NCI-H526 (cell line): ENCODE data around the gene MFAP4.
"Not testable (repeated sequence)": the region's sequence is repeated elsewhere in the genome, so short reads cannot be mapped to it uniquely, and the experiment has no call there.

ENCODE experiments used
- DNase-seq, 2 experiments: peaks; one replicate each; lab custom pipeline; 2025; lab: John Stamatoyannopoulos, UW

MFAP4 gene

GRCh38 chr17:19370493-19370960, 16.5 kb downstream of the MFAP4 start:
- DNase-seq: no peak

- DNase-seq: no peak
Observed at GRCh38 chr17:19369846-19370492, 17.0 kb downstream of the MFAP4 start.

DNA sequence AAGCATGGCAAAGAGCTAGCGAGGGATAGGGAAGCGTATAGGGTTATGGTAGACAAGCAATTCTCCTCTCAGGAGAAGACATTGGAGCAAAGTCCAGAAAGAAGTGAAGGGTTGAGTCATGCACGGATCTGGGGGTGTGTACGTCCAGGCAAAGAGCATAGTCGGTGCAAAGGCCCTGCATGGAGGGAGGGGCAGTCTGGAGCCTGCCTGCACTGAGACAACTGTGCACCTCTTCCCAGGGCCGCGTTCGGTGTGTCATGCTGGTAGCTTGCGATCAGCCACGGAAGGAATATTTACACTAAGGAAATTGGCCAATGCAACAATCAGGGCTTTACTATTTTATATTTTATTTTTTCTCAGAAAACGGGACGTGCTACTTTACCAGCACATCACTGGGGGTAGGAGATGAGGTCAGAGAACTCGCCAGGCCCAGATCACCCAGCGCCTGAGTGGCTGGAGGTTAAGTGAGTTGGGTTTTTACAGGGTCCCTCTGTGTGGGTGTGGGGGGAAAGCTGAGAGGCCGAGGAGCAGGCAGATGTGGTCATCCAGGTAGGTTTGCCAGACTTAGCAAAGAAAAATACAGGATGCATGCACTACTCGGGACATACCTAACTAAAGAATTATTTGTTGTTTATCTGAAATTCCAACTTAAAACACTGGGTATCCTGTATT, 17.7 kb downstream of the MFAP4 start:
- no peak for DNase-seq

DNA sequence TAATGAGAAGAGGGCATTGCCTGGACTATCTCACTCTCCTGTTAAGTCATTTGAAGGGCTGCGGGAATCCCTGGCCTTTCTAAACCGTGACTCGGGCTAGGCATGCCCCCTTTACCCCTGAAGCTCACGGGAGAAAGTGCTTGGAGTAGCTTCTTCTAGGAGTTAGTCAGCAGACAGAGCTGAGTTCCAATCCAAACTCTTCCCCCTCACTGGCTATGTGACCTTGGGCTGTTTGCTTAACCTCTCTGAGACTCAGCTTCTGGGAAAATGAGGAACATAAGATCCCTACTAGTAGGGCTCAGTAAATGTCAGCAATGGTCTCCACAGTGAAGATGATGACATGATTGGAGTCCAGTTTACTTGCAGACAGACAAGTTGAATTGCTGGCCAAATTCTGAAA, 18.8 kb downstream of the MFAP4 start:
- DNase-seq: no peak

DNA sequence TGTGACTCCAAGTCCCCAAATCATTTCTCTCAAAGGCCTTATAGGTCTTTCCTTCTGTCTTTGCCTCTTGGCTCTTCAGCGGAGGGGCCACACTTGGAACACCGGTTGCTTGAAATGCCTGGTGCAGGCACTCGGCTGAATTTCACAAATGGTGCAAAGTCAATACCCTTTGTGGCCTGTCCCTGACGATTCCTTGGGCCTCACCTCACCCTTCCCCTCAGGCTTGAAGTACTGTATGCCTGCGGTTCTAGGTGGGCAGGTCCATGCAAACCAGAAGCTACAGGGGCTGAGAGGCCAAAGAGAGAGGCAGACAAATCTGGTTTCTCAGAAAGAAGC, 20.4 kb downstream of the MFAP4 start:
- DNase-seq: no peak

GRCh38 chr17:19365833-19366636, 21.0 kb downstream of the MFAP4 start:
- no peak for DNase-seq

- no peak for DNase-seq
Observed at GRCh38 chr17:19365499-19365817, 21.5 kb downstream of the MFAP4 start.

GRCh38 chr17:19364699-19365498, 22.1 kb downstream of the MFAP4 start:
- no peak for DNase-seq

DNA sequence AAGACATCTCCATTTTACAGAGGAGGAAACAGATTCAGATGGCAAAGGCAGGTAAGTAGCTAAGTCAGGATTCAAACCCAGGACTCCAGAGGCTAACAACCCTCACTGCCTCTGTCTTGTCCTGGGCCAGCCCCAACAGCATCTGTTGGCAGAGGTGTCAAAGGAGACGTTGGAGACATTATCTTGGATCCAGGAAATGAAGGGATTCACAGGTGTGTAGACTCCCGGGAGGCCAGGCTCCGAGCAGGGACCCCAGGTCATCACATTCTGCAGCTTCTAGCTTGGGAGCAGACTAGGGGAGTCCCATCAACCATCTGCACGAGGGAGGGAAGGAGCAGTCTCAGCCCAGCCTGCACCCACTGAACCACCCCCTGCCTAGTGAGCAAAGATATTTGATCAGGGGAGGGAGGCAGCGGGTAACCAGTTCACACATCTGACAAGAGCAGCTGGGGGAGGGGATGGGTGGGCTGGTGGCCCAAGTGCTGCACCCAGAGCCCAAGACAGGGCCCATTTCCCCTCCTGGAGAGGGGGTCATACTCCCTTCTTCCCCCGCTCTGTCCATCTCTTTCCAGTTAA, 23.4 kb downstream of the MFAP4 start:
- no peak for DNase-seq

DNA sequence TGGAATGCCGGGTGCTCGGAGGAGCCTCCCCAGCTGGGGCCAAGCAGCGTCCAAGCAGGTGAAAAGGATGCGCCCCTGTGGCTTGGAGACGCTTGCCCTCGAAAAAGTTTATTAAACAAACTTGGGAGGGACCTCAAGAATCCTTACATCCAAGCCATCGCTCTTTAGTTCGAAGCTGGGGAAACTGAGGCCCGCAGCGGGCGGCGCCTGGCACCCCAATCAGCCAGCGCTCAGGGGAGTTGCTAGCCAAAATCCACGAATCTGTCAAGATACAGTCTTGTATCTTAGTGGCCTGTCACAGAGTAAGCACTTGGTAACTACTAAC, 23.9 kb downstream of the MFAP4 start:
- no peak for DNase-seq

GRCh38 chr17:19362277-19363113, 24.5 kb downstream of the MFAP4 start, which contains the start of gene B9D1:
Gene B9D1, minus strand, starts transcription at chr17:19362723. Its CDS starts 154 bp downstream, at chr17:19362569.
- DNase-seq: peak; percentile 73 to 95

DNA sequence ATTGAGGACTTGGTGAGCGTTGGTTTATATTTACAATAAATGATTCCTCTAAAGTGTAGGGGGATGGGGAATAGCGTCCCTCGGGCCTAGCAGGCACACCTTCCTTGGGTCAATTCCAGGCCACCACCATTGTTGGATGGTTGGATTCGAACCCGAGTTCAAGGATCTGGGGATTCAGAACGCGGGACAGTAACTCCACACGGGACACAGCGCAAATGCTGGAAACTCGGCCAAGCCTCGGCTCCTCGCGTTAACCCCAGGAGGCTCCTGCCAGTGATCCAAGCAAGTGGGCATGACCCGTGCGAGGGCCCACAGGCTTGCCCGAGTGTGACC, 25.1 kb downstream of the MFAP4 start:
- DNase-seq: no peak

GRCh38 chr17:19361326-19361725, 25.7 kb downstream of the MFAP4 start:
- DNase-seq: no peak

DNA sequence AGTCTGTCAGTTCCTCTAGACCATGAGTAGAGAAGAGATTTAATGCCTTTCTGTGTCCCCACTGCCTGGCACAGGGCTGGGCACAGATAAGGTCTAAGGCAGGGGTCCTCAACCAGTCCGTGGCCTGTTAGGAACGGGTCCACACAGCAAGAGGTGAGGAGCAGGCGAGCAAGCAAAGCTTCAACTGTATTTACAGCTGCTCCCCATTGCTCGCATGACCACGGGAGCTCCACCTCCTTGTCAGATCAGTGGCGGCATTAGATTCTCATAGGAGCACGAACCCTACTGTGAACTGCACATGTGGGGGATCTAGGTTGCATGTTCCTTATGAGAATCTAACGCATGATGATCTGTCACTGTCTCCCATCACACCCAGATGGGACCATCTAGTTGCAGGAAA, 26.2 kb downstream of the MFAP4 start:
- no peak for DNase-seq

GRCh38 chr17:19359856-19360255, 27.1 kb downstream of the MFAP4 start:
- DNase-seq: no peak

DNA sequence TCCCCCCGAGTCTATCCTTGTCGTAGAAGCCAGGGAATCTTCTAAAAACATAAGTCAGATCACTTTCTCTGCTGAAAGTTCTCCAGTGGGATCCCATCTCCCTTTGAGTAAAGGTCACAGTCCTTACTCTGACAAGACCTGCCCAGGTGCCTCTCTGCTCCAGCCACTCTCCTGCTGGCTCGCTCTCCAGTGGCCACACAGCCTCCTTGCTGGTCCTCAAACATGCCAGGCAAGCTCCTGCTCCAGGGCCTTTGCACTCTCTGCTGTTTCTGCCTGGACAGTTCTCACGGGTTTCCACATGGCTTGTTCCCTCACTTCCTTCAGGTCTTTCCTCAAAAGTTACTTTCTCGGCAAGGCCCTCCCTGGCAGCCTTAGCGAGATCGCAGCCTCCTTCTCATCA, 27.8 kb downstream of the MFAP4 start:
- DNase-seq: no peak

DNA sequence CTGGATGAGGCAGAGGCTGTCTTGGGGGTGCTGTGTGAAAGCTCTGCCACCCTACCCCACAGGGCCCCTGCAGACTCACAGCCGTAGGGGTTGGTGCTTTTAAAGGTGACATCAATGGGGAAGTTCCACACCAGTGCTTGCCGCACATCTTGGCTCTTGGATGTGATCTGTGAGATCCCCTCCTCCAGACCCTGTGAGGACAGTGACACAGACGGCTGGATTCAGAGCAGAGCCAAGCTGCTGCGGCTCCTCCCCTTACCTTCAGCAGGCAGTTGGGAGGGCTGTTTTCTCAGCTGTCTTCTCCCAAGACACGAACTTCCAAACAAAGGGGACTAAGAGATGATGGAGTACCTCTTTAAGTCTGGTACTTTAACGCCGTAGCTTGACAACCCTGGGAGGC, 29.2 kb downstream of the MFAP4 start:
- DNase-seq: no peak

DNA sequence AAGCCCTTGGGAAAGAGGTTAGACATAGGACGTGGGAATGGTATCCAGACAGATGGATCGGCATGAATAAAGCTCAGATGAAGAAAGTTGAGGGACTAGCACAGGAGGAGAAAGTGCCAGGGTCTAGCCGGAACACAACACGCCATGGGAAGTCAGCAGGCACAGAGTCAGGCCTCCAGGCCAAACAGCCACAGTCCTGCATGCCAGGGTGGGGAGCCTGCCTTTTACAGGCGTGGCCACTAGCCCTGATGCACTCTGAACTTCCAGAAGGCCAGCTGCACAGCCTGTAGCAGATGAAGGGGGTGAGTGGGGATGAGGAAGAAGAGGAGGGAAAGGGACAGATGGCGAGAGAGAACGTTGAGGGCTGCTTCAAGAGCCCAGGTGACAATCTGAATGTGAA, 29.6 kb downstream of the MFAP4 start:
- no peak for DNase-seq

GRCh38 chr17:19354748-19355147, 32.2 kb downstream of the MFAP4 start:
- no peak for DNase-seq

DNA sequence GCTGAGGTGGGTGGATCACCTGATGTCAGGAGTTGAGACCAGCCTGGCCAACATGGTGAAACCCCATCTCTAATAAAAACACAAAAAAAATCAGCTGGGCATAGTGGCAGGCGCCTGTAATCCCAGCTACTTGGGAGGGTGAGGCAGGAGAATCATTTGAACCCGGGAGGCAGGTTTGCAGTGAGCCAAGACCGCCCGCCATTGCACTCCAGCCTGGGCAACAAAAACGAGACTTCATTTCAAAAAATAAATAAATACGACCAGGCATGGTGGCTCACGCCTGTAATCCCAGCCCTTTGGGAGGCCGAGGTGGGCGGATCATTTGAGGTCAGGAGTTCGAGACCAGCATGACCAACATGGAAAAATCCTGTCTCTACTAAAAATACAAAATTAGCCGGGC, 33.6 kb downstream of the MFAP4 start:
- DNase-seq: not testable (repeated sequence)

DNA sequence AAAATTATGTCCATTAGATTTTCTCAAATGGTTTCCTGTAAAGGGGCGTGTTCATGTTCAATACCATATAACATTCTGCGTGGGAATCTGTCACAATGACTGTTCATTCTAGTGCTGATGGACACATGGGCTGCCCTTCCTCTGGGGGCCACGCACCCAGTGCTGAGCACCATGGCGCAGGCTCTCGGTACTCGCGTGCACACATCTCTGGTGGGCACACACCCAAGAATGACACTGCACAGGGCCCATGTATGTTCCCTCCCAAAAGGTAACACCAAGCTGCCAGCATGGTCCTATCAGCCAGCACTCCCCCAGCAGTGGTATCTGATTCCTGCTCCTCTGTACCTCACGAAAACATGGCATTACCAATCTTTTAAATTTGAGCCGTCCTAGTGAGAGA, 38.2 kb downstream of the MFAP4 start:
- DNase-seq: no peak
